ENCODE measurements around the gene MAML2. TPM values are rescaled to one million over a fixed set of nuclear protein-coding genes. Genes with fewer than 3 reads are reported as not detected.

MAML2 gene
- total RNA-seq, 1 experiment from 2014 or later: 2.7 TPM

- no peaks in the 10 kb centered on the region for H3K27me3 ChIP-seq (ENCODE audit: insufficient read depth, low read length)
- Mint-ChIP-seq H3K27ac (no peak overlapping the region), H3K4me3 (no peak overlapping the region), H3K36me3 (ENCODE audit: insufficient read depth in 1 of 3, low read depth in 3 of 3) (peaks cover 0 to 1% (median 0%) of the 10 kb centered on the region in 3 experiments; a peak in 1 of 7 replicates), H3K4me1 (peaks cover 11% of the 10 kb centered on the region in 2 experiments), H3K27me3 (ENCODE audit: low read depth) (no peaks in the 10 kb centered on the region), H3K9me3 (peaks cover 2% of the 10 kb centered on the region in 2 experiments; a peak in 1 of 5 replicates)
- H4K8ac ChIP-seq (replicated peaks; ENCODE audit: insufficient read length, low read depth, low read length): no peak overlapping the region
- no peak overlapping the region for H3K14ac ChIP-seq (ENCODE audit: insufficient read depth, low read length)
- H3K56ac ChIP-seq (ENCODE audit: insufficient read length, low read depth, low read length): no peak overlapping the region
- no peak overlapping the region for H2BK20ac ChIP-seq (ENCODE audit: low read depth, low read length, poor library complexity, severe bottlenecking)
- H3K23ac ChIP-seq (ENCODE audit: insufficient read length, low read depth, low read length): no peak overlapping the region
- DNase-seq: no peak
- H4K20me1 ChIP-seq (ENCODE audit: control insufficient read depth, insufficient read depth, insufficient read length): no peaks in the 10 kb centered on the region
- no peaks in the 10 kb centered on the region for H3K23me2 ChIP-seq (ENCODE audit: insufficient read length, low read depth, low read length, poor library complexity, severe bottlenecking)
- WGBS (ENCODE audit: extremely low coverage, insufficient read length, low lambda C conversion rate): no CpG with 5 or more reads among the region's 3 CpGs
- H3K4ac ChIP-seq (ENCODE audit: low read depth, low read length): no peak overlapping the region
- no peak overlapping the region for H2BK15ac ChIP-seq (ENCODE audit: low read depth, low read length)
- H2BK120ac ChIP-seq (ENCODE audit: low read depth, low read length, poor library complexity, severe bottlenecking): no peak overlapping the region
- H2BK5ac ChIP-seq (ENCODE audit: insufficient read length, low read length): no peak overlapping the region
- no peak overlapping the region for H4K5ac ChIP-seq (ENCODE audit: insufficient read length, low read depth, low read length)
- H4K91ac ChIP-seq (ENCODE audit: insufficient read length, low read depth, low read length): no peak overlapping the region
- H3K9ac ChIP-seq (ENCODE audit: extremely low read depth, insufficient read length, low read length): no peak overlapping the region
- H3K9me3 ChIP-seq (ENCODE audit: control insufficient read depth, low read depth, low read length): no peaks in the 10 kb centered on the region
- no peak overlapping the region for H3T11ph ChIP-seq (ENCODE audit: low read length)
- no peak overlapping the region for H2BK12ac ChIP-seq (ENCODE audit: insufficient read length, low read depth, low read length)
- H3K4me1 ChIP-seq (ENCODE audit: insufficient read depth, low read length): peaks cover 3% of the 10 kb centered on the region; the same call in 1 of the 2 replicates
- H3K4me2 ChIP-seq (ENCODE audit: insufficient read depth, insufficient read length, low read length): no peak overlapping the region
- H3K27ac ChIP-seq (ENCODE audit: insufficient read length, low read depth, low read length): no peak overlapping the region
- TF ChIP-seq CTCF (conservative IDR thresholded peaks at IDR 0.05): no peak
- 0 out of 2 replicates have a peak, but pooled peaks cover 1% of the 10 kb centered on the region for H3K79me2 ChIP-seq (ENCODE audit: insufficient read depth, low read length)
- no peak overlapping the region for H2AK5ac ChIP-seq (ENCODE audit: insufficient read length, low read length)
- H2AFZ ChIP-seq (ENCODE audit: low read length): no peak overlapping the region
- H3K18ac ChIP-seq (ENCODE audit: insufficient read length, low read depth, low read length): no peak overlapping the region
- H3K79me1 ChIP-seq (ENCODE audit: insufficient read depth, low read depth, low read length, poor library complexity, severe bottlenecking): no peaks in the 10 kb centered on the region
Measured at GRCh38 chr11:96284917-96285316, 58.1 kb downstream of the MAML2 start.
